Panc1 (cell line): ENCODE measurements around the gene MLF1. TPM values are rescaled to one million over a fixed set of nuclear protein-coding genes. Genes with fewer than 3 reads are reported as not detected.

Source experiments
- ATAC-seq: fragments of 200-7000 bp; cut with Tn5 transposase; 2 replicates; pipeline ENCODE4 v1.9.1; 2020; ENCODE audit warnings: mild to moderate bottlenecking, moderate library complexity
- BruUV-seq: library from RNA; stranded (reverse); fragments of 400-500 nt; replicated peaks from 2 replicates; lab custom pipeline; 2021; lab: Mats Ljungman, UMichigan
- CTCF ChIA-PET: fragments of 300-600 bp; sonication (Branson Sonifier 250); formaldehyde crosslinking; loops from one replicate; lab custom pipeline; 2022; ENCODE audit warnings: antibody characterized with exemption; lab: Charles Lee
- POLR2A ChIA-PET: fragments of 300-600 bp; sonication (Branson Sonifier 250); formaldehyde crosslinking; loops from one replicate; lab custom pipeline; 2022; ENCODE audit warnings: antibody characterized with exemption; lab: Charles Lee
- DNase-seq: peaks from one replicate; pipeline ENCODE4 v3.0.0-alpha.2; 2010; ENCODE audit warnings: low read depth, low spot score
- H3K27ac ChIP-seq: 2 replicates; pipeline ENCODE4 v1.5.1; 2011; ENCODE audit warnings: mild to moderate bottlenecking, low read length, inconsistent platforms
- H3K27me3 ChIP-seq: fragments of 200-500 bp; sonication (Bioruptor generic); 2 replicates; pipeline ENCODE4 v1.6.0; 2014; ENCODE audit warnings: low read length, inconsistent platforms; ENCODE audit not compliant: control insufficient read depth, insufficient read depth
- H3K36me3 ChIP-seq: fragments of 200-500 bp; sonication (Bioruptor generic); 2 replicates; pipeline ENCODE4 v1.5.1; 2014; ENCODE audit warnings: inconsistent platforms, mild to moderate bottlenecking, low read length, moderate library complexity; ENCODE audit not compliant: control insufficient read depth, insufficient read depth
- H3K4me1 ChIP-seq: 2 replicates; pipeline ENCODE4 v1.5.1; 2011; ENCODE audit warnings: inconsistent platforms, mild to moderate bottlenecking, low read length, moderate library complexity; ENCODE audit not compliant: control insufficient read depth, insufficient read depth
- H3K4me3 ChIP-seq, 2 experiments: 2 replicates each; pipeline ENCODE4 v1.5.1; 2011 to 2012; ENCODE audit warnings: low read depth in 2 of 2, low read length in 2 of 2, mild to moderate bottlenecking in 2 of 2, inconsistent platforms in 1 of 2, moderate library complexity in 1 of 2
- H3K9me3 ChIP-seq: fragments of 200-500 bp; sonication (Bioruptor generic); 2 replicates; pipeline ENCODE4 v1.5.1; 2014; ENCODE audit warnings: low read depth, mild to moderate bottlenecking, inconsistent platforms, low read length, moderate library complexity; ENCODE audit not compliant: control insufficient read depth, insufficient read depth
- CTCF ChIP-seq: fragments of 450-650 bp; IDR thresholded peaks from 2 replicates; pipeline ENCODE4 v1.5.1; 2017; ENCODE audit warnings: mild to moderate bottlenecking
- POLR2AphosphoS5 ChIP-seq: IDR thresholded peaks from 2 replicates; pipeline ENCODE4 v1.6.1; 2012; ENCODE audit warnings: mild to moderate bottlenecking, low read depth, low read length, moderate library complexity
- REST ChIP-seq, 2 experiments: IDR thresholded peaks; 2 replicates each; pipeline ENCODE4 v1.6.1; 2011 to 2012; ENCODE audit warnings: low read depth in 2 of 2, control low read depth in 1 of 2, low read length in 1 of 2, mild to moderate bottlenecking in 1 of 2, moderate library complexity in 1 of 2; ENCODE audit not compliant: insufficient read depth in 1 of 2
- SIN3A ChIP-seq: IDR thresholded peaks from 2 replicates; pipeline ENCODE4 v1.6.1; 2012; ENCODE audit warnings: low read depth, mild to moderate bottlenecking, low read length, moderate library complexity, borderline replicate concordance; ENCODE audit not compliant: insufficient read depth
- TCF7L2 ChIP-seq: IDR thresholded peaks from 2 replicates; pipeline ENCODE4 v1.6.1; 2011; ENCODE audit warnings: mild to moderate bottlenecking, low read depth, low read length, inconsistent platforms
- in situ Hi-C: cut with HindIII; loops from 2 replicates; pipeline ENCODE4 v1.10.0; 2016; ENCODE audit warnings: low sequenced_read_pairs, low pct_unique_long_range_greater_than_20kb
- intact Hi-C: fragments of 100-400 bp; cut with micrococcal nuclease; formaldehyde crosslinking; loops from one replicate; pipeline ENCODE4 v1.10.0; 2022; ENCODE audit not compliant: unreplicated experiment
- total RNA-seq: library from RNA; stranded (reverse); gene quantifications from one replicate; pipeline ENCODE4 v1.2.1, GENCODE V29; 2021; ENCODE audit not compliant: unreplicated experiment

The MLF1 gene
- total RNA-seq, 1 experiment from 2014 or later, result 51.4 TPM

- Histone ChIP-seq H3K27me3 (no peaks in the 10 kb centered on the region), H3K4me3 (no peak overlapping the region), H3K27ac (no peak overlapping the region), H3K9me3 (peaks cover 3% of the 10 kb centered on the region; the same call in 1 of the 2 replicates), H3K36me3 (no peaks in the 10 kb centered on the region), H3K4me1 (no peaks in the 10 kb centered on the region)
- intact Hi-C loops (no loop called here), in situ Hi-C loops (no loop called here)
- ChIA-PET POLR2A (interaction anchor here (0.6 to 0.7 kb wide), 2 partner anchors 41 to 66 kb away, joined by 3 to 8 read pairs; no protein-coding TSS in a partner anchor), CTCF (interaction anchor here (0.7 kb wide), 1 partner anchor 30 kb away, joined by 3 read pairs; no protein-coding TSS in a partner anchor)
- DNase-seq (no peak), ATAC-seq (no peak)
- TF ChIP-seq TCF7L2 (no peak), SIN3A (no peak), CTCF (no peak), REST (IDR thresholded peaks at IDR 0.05; ENCODE audit: insufficient read depth in 1 of 2, low read depth in 2 of 2, low read length in 1 of 2) (no peak), POLR2AphosphoS5 (no peak)
- BruUV-seq, result no TSS peak
These were observed 47.2 kb downstream of the MLF1 start for GRCh38 chr3:158617982-158618875.

- no peak for TF ChIP-seq POLR2AphosphoS5
- no peak for TF ChIP-seq SIN3A
- no peak for TF ChIP-seq CTCF
- no peak for TF ChIP-seq TCF7L2
- TF ChIP-seq REST (IDR thresholded peaks at IDR 0.05; ENCODE audit: insufficient read depth in 1 of 2, low read depth in 2 of 2, low read length in 1 of 2), result no peak
- Histone ChIP-seq H3K4me3 (no peak overlapping the region), H3K36me3 (no peaks in the 10 kb centered on the region), H3K27me3 (no peaks in the 10 kb centered on the region), H3K9me3 (no peaks in the 10 kb centered on the region; the same call in 1 of the 2 replicates), H3K27ac (no peak overlapping the region), H3K4me1 (no peaks in the 10 kb centered on the region)
- intact Hi-C loops, result no loop called here
- DNase-seq (no peak), ATAC-seq (no peak)
- POLR2A ChIA-PET, result no interaction called here
- in situ Hi-C loops, result no loop called here
- CTCF ChIA-PET, result no interaction called here
- no TSS peak for BruUV-seq
These were observed 54.9 kb downstream of the MLF1 start for GRCh38 chr3:158625881-158626280.
